Fibroblast of lung (primary cell): ENCODE results near the gene CSPG5.

Experiments used
- EZH2 ChIP-seq: IDR thresholded peaks from 2 replicates; pipeline ENCODE4 v1.5.1; 2012; ENCODE audit warnings: low read length, control low read depth, mild to moderate bottlenecking; ENCODE audit errors: missing control alignments
- TF ChIP-seq, protein P1 (sequence below), 2 donors: IDR thresholded peaks in 1 of 2; conservative IDR thresholded peaks in 1 of 2; 1 replicate in 1 of 2; 2 replicates in 1 of 2; pipeline ENCODE4 v1.5.1; 2011 to 2012; ENCODE audit warnings: low read length in 2 of 2, control low read depth in 1 of 2, inconsistent platforms in 1 of 2, low read depth in 1 of 2, mild to moderate bottlenecking in 1 of 2

DNA sequence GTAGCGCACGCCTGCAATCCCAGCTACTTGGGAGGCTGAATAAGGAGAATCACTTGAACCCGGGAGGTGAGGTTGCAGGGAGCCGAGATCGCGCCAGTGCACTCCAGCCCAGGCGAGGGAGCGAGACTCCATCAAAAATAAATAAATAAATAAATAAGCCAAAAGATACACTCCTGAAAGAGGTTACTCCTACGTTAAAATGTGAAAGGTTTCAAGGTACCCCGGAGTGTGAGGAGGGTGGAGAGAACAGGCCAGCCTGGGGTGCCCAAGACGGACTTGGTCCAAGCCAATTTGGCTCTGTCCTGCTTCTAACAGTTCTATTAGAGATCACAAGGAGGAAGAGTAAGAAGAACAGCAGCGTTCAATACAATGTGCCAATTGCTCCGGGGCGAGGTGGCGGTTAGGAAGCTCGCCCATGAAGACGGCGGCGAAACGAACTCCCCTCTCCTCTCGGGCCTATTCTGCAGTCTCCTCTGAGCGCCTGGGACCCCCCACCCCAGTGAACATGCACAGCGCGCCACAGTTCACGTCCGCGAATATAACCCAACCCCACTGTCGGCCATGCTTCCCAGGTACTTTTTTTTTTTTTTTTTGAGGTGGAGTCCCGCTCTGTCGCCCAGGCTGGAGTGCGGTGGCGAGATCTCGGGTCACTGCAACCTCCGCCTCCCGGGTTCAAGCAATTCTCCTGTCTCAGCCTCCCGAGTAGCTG is 66.1 kb downstream of the CSPG5 start:
- TF ChIP-seq, protein P1, sequence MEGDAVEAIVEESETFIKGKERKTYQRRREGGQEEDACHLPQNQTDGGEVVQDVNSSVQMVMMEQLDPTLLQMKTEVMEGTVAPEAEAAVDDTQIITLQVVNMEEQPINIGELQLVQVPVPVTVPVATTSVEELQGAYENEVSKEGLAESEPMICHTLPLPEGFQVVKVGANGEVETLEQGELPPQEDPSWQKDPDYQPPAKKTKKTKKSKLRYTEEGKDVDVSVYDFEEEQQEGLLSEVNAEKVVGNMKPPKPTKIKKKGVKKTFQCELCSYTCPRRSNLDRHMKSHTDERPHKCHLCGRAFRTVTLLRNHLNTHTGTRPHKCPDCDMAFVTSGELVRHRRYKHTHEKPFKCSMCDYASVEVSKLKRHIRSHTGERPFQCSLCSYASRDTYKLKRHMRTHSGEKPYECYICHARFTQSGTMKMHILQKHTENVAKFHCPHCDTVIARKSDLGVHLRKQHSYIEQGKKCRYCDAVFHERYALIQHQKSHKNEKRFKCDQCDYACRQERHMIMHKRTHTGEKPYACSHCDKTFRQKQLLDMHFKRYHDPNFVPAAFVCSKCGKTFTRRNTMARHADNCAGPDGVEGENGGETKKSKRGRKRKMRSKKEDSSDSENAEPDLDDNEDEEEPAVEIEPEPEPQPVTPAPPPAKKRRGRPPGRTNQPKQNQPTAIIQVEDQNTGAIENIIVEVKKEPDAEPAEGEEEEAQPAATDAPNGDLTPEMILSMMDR (conservative IDR thresholded peaks at IDR 0.05 in 1 of 2, IDR thresholded peaks at IDR 0.05 in 1 of 2; ENCODE audit: low read depth in 1 of 2, low read length in 2 of 2) = no peak
- TF ChIP-seq EZH2 = no peak
